GM18867 (cell line): ENCODE measurements around the gene STAB1.

Experiments
- ATAC-seq: cut with Tn5 transposase; IDR thresholded peaks from one replicate; pipeline ENCODE4 v1.9.1; 2021; ENCODE audit warnings: mild to moderate bottlenecking, moderate library complexity; ENCODE audit not compliant: unreplicated experiment

The STAB1 gene

GRCh38 chr3:52484680-52485461 is 10.3 kb upstream of the STAB1 start:
- no peak for ATAC-seq

DNA sequence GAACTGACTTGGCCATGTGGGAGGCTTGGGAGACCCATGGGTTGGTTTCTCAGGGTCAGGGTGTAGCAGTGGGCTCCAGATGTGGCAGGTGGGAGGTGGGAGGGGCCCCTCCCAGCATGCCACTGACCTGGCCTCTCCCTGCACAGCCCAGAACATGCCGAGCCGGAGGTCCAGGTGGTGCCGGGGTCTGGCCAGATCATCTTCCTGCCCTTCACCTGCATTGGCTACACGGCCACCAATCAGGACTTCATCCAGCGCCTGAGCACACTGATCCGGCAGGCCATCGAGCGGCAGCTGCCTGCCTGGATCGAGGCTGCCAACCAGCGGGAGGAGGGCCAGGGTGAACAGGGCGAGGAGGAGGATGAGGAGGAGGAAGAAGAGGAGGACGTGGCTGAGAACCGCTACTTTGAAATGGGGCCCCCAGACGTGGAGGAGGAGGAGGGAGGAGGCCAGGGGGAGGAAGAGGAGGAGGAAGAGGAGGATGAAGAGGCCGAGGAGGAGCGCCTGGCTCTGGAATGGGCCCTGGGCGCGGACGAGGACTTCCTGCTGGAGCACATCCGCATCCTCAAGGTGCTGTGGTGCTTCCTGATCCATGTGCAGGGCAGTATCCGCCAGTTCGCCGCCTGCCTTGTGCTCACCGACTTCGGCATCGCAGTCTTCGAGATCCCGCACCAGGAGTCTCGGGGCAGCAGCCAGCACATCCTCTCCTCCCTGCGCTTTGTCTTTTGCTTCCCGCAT is 7.9 kb upstream of the STAB1 start:
- no peak for ATAC-seq

DNA sequence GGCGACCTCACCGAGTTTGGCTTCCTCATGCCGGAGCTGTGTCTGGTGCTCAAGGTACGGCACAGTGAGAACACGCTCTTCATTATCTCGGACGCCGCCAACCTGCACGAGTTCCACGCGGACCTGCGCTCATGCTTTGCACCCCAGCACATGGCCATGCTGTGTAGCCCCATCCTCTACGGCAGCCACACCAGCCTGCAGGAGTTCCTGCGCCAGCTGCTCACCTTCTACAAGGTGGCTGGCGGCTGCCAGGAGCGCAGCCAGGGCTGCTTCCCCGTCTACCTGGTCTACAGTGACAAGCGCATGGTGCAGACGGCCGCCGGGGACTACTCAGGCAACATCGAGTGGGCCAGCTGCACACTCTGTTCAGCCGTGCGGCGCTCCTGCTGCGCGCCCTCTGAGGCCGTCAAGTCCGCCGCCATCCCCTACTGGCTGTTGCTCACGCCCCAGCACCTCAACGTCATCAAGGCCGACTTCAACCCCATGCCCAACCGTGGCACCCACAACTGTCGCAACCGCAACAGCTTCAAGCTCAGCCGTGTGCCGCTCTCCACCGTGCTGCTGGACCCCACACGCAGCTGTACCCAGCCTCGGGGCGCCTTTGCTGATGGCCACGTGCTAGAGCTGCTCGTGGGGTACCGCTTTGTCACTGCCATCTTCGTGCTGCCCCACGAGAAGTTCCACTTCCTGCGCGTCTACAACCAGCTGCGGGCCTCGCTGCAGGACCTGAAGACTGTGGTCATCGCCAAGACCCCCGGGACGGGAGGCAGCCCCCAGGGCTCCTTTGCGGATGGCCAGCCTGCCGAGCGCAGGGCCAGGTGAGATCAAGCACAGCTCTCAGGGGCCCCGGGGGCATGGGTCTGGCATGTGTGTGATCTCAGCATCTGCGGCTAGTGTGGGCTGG is 7.1 kb upstream of the STAB1 start:
- ATAC-seq, result no peak

GRCh38 chr3:52488746-52489145 is 6.4 kb upstream of the STAB1 start:
- ATAC-seq, result no peak

- no peak for ATAC-seq
Measured at GRCh38 chr3:52489453-52489852, 5.7 kb upstream of the STAB1 start.

DNA sequence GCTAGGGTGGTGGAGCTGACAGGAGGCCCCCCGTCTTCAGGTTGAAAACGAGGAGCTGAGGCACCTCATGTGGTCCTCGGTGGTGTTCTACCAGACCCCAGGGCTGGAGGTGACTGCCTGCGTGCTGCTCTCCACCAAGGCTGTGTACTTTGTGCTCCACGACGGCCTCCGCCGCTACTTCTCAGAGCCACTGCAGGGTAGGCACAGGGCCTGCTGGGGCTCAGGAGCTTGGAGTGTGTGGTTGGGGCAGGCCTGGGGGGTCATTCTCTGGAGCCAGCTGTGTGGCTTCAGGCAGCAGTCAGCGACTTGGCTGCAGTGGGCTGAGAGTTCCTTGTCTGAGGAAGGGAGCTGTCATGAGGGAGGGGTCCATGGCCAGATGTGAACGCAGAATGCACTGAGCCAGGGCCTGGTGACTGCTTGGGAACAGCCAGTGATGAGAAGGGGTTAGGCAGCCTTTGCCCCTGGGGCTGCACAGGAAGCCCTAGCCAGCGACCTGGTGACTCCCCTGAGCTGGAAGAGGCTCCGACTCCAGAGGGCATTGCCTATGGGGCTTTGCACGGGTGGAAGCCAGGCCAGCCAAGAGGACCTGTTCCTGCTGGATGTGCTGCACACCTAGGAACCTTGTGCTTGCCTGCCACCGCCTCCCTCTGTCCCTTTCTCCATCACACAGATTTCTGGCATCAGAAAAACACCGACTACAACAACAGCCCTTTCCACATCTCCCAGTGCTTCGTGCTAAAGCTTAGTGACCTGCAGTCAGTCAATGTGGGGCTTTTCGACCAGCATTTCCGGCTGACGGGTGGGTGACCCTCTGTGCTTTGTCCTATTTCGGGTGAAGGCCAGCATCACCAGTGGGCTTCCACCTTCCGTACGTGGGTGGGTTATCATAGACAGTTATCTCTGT is 4.9 kb upstream of the STAB1 start:
- no peak for ATAC-seq

DNA sequence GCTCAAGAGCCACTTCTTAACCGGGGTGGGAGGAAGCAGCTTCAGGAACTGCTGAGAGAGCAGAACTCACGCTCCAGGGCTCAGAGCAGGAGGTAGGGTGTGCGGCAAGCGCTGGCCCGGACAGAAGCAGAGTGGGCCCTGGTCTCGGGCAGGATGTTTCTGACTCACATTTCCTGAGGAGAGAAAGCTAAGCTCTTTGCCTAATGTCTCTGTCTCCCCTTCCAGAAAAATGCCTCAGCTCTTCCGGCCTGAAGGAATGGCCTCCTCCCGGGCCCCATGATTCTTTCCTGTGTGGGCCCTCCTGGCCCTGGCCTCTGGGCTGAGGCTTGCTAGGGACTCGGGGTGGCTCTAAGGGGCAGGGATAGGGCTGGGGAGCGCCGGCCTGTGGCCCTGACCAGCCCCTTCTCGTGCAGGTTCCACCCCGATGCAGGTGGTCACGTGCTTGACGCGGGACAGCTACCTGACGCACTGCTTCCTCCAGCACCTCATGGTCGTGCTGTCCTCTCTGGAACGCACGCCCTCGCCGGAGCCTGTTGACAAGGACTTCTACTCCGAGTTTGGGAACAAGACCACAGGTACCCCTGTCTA is 4.1 kb upstream of the STAB1 start:
- ATAC-seq, result no peak

GRCh38 chr3:52492059-52492458 is 3.1 kb upstream of the STAB1 start:
- no peak for ATAC-seq

DNA sequence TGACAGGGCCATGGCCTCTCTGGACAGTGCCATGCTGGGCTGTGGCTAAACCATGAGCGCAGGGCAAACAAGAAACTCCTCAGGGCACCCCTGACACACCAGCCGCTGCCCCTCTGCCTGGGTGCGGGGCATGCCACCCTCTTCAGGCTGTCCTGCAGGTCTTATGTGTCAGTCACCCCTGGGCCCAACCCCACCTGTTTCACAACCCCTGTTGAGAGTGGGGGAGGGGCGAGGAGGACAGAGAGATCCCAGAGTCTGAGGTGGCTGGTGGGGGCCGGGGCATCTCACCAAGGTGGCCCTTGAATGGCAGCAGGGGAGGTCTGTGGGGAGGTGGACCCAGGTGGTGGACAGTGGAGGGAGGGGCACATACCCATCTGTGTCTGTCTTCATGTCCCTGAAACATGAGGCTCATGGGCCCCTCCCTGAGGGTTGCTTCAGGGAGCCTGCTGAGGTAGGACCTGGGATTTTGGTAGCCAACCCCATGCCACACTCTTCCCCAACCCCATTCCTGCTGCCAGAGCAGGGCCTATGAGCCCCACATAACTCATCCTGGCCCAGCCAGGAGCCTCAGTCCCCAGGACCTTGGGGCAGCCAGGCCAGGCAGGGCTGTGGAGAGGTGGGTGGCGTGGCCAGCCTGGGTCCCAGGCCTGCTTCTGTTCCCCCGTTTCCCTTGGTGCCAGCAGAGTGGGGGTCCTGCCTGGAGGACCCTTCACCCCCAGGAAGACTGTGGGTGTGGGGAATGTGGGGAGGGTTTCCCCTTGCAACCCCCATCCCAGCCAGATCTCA is 1.7 kb upstream of the STAB1 start:
- no peak for ATAC-seq

DNA sequence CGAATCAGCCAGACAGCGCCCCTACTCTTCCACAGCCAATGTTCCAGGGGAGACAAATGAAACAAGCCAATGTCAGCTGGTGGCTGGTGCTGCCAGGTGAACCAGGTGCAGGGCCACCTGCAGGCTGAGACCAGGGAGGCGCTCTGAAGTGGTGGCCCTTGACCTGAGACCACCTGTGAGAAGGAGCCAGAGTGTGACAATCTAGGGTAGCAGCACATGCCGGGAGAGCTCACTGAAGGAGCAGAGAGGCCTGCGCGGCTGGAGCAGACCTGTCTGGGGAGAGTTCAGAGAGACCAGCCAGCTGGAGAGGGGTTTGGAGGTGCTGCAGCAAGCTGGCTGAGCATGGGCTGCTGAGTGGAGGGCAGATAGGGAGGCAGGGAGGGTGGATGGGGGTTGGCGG is 693 bp upstream of the STAB1 start:
- ATAC-seq, result no peak

GRCh38 chr3:52495777-52496602 is 852 bp downstream of the STAB1 start:
- ATAC-seq, result no peak

DNA sequence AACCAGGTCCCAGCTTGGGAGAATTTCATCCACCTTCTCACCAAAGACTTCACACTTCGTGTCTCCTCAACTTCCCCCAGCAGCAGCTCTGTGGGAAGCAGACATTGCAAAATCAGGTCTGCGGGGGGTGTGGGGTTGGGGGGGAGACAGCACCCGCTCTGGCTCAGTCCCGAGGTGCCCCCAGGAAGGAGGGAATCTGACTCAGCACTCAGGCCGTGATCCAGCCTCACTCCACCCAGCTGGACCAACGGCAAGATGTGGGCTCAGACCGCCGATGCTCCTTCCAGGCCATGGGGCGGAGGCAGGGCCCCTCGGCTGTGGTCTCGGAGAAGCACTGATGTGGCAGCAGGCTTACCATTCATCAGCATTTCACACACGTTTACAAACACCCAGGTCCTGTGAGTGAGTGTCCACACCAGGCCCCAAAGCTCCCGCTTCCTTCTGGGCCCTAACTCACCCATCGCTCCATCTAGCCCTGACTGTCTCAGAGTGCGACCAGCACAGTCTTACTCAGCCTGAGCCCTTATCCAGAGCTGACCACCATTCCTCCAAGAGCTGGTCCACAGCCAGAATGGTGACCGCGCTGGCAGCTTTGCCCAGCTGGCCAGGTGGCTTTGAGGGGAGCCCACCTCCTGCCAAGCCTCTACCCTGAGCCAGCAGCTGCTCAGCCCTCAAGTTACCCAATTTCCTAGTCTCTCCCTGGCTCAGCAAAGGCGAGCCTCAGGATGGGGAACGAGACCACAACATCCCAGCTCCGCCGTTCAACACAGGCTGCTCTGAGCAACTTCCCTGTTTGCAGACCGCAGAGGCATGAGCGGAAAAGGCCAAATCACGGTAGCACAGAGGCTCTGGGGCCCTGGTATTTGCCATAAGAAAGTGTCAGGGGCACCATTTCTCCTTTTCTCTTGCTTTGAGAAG is 3.3 kb downstream of the STAB1 start:
- ATAC-seq, result no peak

- no peak for ATAC-seq
Measured at GRCh38 chr3:52501046-52501445, 5.9 kb downstream of the STAB1 start.

DNA sequence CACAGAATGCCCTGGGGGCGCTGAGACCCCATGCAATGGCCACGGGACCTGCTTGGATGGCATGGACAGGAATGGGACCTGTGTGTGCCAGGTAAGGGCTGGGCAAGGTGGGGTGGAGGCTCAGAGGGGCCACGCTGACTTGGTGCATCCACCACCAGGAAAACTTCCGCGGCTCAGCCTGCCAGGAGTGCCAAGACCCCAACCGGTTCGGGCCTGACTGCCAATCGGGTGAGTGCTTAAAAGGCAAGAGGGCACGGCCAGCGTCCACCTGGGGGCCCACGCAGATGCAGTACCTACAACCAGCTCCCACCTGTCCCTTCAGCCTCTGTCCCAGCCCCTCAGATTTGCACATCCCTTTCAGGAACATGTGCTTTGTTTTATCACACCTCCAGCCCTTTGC is 6.9 kb downstream of the STAB1 start:
- ATAC-seq, result no peak

DNA sequence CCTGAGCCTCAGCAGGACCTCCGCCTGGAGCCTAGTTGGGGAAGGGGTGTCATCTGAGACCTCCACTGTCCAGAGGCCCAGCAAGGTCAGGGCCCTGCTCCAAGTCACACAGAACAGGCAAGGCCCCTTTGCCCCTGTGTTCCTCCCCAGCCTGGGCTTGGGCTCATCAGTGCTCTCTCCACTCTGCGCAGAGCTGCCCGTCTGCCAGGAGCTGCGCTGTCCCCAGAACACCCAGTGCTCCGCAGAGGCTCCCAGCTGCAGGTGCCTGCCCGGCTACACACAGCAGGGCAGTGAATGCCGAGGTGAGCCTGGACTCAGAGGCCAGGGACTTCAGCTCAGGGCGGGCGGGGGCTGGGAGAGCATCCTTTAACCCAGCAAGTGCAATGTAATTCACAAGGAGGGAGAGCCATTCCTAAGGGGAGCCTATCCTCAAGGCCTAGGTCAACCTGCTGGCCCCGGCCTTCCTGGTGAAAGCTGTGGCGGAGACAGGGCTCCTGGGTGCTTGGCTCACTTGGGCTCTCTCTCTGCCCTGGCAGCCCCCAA is 7.7 kb downstream of the STAB1 start:
- ATAC-seq, result no peak

DNA sequence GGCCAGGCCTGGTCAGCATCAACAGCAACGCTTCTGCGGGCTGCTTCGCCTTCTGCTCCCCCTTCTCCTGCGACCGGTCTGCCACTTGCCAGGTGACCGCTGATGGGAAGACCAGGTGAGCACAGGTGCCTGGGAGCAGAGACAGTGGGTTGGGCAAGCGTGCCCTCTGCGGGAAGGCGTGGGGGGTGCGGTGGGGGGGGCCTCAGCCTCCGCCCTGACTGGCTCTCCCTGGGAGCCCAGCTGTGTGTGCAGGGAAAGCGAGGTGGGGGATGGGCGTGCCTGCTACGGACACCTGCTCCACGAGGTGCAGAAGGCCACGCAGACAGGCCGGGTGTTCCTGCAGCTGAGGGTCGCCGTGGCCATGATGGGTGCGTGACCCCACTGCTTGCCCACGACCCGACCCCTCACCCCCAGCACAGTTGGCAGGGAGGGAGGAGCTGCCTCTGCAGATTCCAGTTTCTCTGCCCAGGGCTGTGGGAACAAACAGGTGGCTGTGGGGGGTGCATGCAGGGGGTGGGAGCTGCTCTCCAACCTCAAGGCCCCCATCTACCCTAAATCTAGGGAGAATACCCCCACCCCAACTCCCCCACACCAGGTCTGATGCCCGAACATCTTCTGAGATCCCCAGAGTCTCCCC is 8.8 kb downstream of the STAB1 start:
- no peak for ATAC-seq

DNA sequence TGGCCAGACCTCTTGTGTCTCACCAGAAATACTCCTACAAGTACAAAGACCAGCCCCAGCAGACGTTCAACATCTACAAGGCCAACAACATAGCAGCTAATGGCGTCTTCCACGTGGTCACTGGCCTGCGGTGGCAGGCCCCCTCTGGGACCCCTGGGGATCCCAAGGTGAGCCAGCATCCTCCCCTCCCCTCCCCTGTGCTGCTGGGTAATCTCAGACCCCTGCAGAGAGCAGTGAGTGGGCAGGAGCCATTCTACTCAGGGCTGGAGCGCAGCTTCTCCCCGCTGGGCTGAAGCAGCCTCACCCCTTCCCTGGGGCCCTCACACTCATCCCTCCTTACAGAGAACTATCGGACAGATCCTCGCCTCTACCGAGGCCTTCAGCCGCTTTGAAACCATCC is 9.8 kb downstream of the STAB1 start:
- ATAC-seq, result no peak
